HG03565 (cell line): ENCODE data around the gene RAB24.
"Not testable (repeated sequence)": the region's sequence is repeated elsewhere in the genome, so short reads cannot be mapped to it uniquely, and the experiment has no call there.

Experiments used
- ATAC-seq: cut with Tn5 transposase; IDR thresholded peaks from one replicate; pipeline ENCODE4 v1.9.1; 2021; ENCODE audit warnings: mild to moderate bottlenecking, moderate library complexity; ENCODE audit not compliant: unreplicated experiment

RAB24 gene

GRCh38 chr5:177303121-177303924 is at the start of gene RAB24, which contains the start of gene PRELID1:
Gene RAB24, minus strand, starts transcription at chr5:177303719. Its CDS starts 431 bp downstream, at chr5:177303288.
Gene PRELID1, plus strand, starts transcription at chr5:177303799. Its CDS starts 187 bp downstream, at chr5:177303986.
- ATAC-seq: peak; percentile 33

GRCh38 chr5:177353093-177353492 is 49.6 kb upstream of the RAB24 start:
- no peak for ATAC-seq

GRCh38 chr5:177351392-177352329 is 48.1 kb upstream of the RAB24 start, which contains the start of gene LMAN2:
Gene LMAN2, minus strand, starts transcription at chr5:177351668. Its CDS starts 21 bp downstream, at chr5:177351647.
- ATAC-seq: peak; percentile 80

GRCh38 chr5:177350776-177351391 is 47.4 kb upstream of the RAB24 start:
- ATAC-seq: peak; percentile 12

- no peak for ATAC-seq
Observed at GRCh38 chr5:177349762-177350161, 46.2 kb upstream of the RAB24 start.

GRCh38 chr5:177349362-177349647 is 45.8 kb upstream of the RAB24 start:
- ATAC-seq: no peak

GRCh38 chr5:177347699-177348098 is 44.2 kb upstream of the RAB24 start:
- no peak for ATAC-seq

- no peak for ATAC-seq
Observed at GRCh38 chr5:177346820-177347219, 43.3 kb upstream of the RAB24 start.

GRCh38 chr5:177344891-177345290 is 41.4 kb upstream of the RAB24 start:
- ATAC-seq: no peak

GRCh38 chr5:177343777-177344176 is 40.3 kb upstream of the RAB24 start:
- no peak for ATAC-seq

GRCh38 chr5:177343000-177343399 is 39.5 kb upstream of the RAB24 start:
- ATAC-seq: not testable (repeated sequence)

GRCh38 chr5:177339107-177339638 is 35.7 kb upstream of the RAB24 start:
- no peak for ATAC-seq

- ATAC-seq: no peak
Observed at GRCh38 chr5:177338251-177339106, 35.0 kb upstream of the RAB24 start.

GRCh38 chr5:177336603-177337494 is 33.3 kb upstream of the RAB24 start:
- no peak for ATAC-seq

GRCh38 chr5:177336112-177336511 is 32.6 kb upstream of the RAB24 start:
- no peak for ATAC-seq

GRCh38 chr5:177335701-177336065 is 32.2 kb upstream of the RAB24 start:
- no peak for ATAC-seq

- ATAC-seq: no peak
Observed at GRCh38 chr5:177334781-177335700, 31.5 kb upstream of the RAB24 start.

GRCh38 chr5:177334155-177334551 is 30.6 kb upstream of the RAB24 start:
- no peak for ATAC-seq
